GM19193 (cell line): Measurements from ENCODE around the gene STARD8.

Experiments used
- POLR2A ChIP-seq: IDR thresholded peaks from 4 replicates; pipeline ENCODE4 v1.6.1; 2011; ENCODE audit not compliant: insufficient read depth, insufficient read length; ENCODE audit errors: extremely low read depth

STARD8 gene

GRCh38 chrX:68681443-68681941, 34.0 kb downstream of the STARD8 start:
- TF ChIP-seq POLR2A, result no peak

DNA sequence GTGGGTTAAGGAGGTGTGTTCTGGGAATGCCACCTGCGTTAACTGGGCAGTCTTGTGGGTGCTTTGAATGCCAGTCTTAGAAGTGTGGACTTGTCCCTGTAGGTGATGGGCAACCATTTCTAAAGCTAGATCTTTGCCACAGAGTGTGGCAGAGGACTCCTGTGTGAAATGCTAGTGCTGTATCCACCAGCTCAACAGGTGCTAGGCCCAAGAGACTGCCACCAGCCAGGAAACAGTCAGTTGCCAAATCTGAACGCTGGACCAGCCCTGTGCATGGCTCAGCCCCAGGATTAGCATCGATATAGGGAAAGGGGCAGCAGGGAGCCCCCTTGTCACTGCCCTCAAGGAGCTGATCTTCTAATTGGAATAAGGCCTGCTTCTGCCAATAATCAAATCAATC, 35.3 kb downstream of the STARD8 start:
- no peak for TF ChIP-seq POLR2A

GRCh38 chrX:68683580-68683979, 36.1 kb downstream of the STARD8 start:
- TF ChIP-seq POLR2A, result no peak

DNA sequence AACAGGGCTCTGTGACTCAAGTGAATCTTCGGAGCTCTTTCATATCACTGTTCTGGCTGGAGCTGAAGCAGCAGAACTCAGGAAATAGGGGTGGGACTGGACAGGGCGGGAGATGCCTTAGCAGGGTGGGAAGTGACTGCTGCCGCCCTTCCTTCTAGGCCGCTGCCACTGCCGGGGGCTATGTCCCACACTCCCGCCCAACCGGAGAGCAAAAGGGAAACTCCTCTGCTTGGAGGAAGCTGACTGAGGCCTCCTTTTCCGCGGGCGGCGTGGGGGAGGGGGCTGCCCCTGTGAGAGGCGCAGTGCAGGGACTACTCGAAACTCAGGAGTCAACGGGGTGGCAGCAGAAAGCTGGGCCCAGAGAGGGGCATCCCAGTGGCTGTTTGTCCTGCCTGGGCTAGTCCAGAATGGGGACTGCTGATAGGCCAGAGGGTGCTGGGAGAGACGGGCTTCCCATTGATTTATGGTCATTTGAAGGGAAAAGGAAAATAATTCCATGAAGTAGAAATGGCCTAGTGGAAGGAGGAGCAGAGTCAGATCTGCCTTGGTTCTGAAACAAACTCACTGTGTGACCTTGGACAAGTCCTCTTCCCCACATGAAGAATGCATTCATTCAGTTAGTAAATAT, 36.9 kb downstream of the STARD8 start:
- no peak for TF ChIP-seq POLR2A

GRCh38 chrX:68684919-68685304, 37.4 kb downstream of the STARD8 start:
- no peak for TF ChIP-seq POLR2A

GRCh38 chrX:68685685-68686084, 38.2 kb downstream of the STARD8 start:
- no peak for TF ChIP-seq POLR2A

DNA sequence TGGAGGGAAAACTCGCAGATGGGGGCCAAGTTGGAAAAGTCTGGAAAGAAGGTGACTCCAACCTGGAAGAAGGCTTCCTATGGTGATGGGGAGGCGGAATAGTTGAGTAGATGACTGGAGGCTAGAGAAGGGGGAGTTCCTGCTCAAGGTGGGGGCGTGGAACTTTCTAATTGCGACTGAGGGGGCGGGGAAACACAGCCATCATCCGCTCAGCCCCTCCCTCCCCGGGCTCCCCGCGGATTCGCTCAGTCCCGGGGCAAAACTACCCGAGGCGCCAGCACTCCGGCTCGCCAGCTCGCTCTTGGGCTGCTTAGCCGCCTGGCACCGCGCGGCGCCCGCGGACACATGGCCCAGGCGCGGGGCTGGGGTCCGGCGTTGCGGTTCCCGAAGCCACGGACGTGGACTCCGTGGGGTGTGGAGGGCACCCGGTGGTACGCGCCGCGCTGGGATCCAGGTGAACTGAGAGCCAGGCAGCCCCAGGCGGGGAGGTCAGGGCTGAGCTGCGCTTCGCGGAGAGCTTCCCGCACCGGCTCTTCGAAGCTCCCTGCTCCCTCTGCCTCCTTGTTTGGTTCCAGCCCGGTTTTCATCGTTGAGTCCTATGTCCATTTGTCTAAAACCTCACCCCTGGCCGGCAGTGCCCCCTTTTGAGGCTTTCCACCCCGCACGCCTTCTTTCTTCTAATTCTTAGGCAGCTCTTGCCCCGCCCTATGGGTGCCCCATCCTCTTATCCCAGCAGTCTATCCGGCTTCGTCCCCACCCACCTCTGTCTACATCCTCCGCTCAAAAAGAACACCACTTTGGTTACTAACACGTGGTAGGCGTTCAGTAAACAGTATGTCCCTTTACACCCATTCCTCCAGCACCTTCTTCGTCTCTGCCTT, 38.9 kb downstream of the STARD8 start:
- no peak for TF ChIP-seq POLR2A

DNA sequence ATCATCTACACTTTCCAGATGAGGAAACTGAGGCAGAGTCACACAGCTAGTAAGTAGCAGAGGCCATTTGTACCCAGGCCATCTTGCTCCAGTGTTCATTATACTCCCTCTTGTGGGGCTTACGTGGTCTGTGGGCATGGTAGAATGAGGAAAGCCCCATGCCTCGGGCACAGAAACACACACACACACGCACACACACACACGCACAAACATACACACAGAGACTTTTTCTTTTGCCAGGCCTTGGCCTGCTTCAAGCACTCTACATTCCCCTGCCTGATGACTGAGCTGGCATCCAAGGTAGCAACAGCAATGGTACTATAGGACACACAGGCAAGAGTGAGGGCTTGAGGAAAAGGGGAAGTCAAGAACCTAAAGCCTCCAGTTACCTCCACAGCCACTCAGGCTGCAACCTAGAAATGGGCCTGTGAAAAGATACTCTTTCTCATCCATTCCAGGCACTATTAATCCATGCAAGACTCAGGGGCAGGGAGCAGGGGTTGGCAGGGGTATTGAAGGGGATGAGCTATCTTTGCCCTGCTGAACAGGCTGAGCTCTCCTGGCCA, 43.6 kb downstream of the STARD8 start:
- no peak for TF ChIP-seq POLR2A

DNA sequence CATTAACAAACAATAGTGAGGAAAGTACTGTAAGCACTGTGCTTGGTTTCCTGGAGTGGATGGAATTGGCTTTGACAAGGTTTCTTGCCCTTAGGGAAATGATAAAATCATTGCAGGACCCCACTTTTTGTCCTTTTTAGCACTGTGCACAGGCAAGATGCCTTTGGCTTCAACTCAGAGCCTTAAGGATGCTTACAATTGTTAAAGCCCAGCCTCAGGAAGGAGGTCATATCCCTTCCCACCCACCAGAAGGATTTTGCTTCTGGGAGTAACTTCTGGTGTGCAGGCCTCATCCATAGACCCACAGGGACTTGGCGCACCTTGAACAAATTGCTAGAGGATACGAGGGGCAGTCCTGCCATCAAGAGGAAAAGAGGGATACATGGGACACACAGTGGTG, 44.5 kb downstream of the STARD8 start:
- no peak for TF ChIP-seq POLR2A

GRCh38 chrX:68692651-68693050, 45.2 kb downstream of the STARD8 start:
- no peak for TF ChIP-seq POLR2A

- no peak for TF ChIP-seq POLR2A
Observed at GRCh38 chrX:68693481-68694434, 46.3 kb downstream of the STARD8 start.

GRCh38 chrX:68694435-68695205, 47.2 kb downstream of the STARD8 start:
- no peak for TF ChIP-seq POLR2A

DNA sequence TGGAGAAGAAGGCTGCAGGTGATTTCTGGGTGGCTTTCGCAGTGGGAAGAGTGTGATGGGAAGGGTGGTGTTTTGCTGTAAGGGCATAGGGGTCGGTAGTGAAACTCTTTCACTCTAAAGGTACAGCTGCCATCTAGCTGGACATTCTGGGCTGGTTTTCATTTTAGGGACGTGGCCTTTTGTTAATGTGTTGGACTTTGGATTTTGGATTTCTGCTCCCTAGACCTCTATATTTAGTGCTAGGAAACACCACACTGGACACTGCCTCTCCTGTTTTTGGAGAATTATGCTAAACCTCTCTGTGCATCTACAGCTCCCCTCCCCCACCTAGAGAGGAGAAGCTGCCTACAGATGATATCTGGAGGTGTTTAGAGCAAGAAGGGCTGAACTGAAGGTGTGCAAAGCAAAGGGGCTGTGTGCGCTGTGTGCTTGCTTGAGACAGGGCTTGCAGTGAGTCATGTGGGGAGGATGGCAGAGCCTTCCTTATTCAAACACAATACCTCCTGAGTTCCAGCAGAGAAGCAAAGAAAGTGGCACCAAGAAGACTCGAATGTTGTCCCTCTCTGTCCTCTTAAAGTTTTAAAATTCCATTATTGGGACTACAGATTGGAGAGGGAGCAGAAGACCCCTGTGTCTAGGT, 47.9 kb downstream of the STARD8 start:
- TF ChIP-seq POLR2A, result no peak
